ENCODE results near the gene PCDH9. TPM values are rescaled to one million over a fixed set of nuclear protein-coding genes. Genes with fewer than 3 reads are reported as not detected.

PCDH9 gene
- total and polyA plus RNA-seq, 2 of the 4 experiments (the other 2 are of a cell fraction) = 2.2 to 10.2 TPM

DNA sequence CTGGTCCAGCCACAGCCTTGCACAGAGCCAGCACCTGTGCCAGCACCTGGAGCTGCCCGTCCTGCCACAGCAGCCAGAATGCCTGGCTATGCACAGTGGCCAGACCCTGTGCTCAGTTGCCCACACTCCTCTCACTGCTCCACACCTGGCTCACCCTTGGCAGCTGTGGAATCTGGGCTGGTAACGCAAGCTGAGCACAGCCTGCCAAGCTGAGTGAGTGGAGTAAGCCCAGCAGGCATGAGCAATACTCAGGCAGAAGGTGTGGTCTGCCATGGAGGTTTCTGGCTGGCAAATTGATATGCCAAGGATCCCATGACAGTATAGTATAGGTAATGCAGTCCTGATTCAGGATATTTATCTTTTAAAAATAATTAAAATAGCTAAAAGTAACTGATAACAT, 122.2 kb downstream of the PCDH9 start:
- H3K14ac ChIP-seq (replicated peaks; ENCODE audit: low read depth, low read length) = no peak overlapping the region
- no peaks in the 10 kb centered on the region for H3K9me3 ChIP-seq (ENCODE audit: control insufficient read depth, insufficient read depth, low read length)
- H3K4ac ChIP-seq (ENCODE audit: low read depth, low read length) = no peak overlapping the region
- intact Hi-C loops (cut with micrococcal nuclease) (no loop called here), in situ Hi-C loops (cut with MboI; ENCODE audit: low sequenced_read_pairs) (no loop called here), dilution Hi-C loops (cut with HindIII; ENCODE audit: low sequenced_read_pairs, unreplicated experiment) (no loop called here)
- no peak overlapping the region for H2BK120ac ChIP-seq (ENCODE audit: low read depth, low read length)
- H4K8ac ChIP-seq (ENCODE audit: low read depth in 2 of 2, low read length in 2 of 2) = no peak overlapping the region
- ChIA-PET CTCF (no interaction called here), POLR2A (ENCODE audit: unreplicated experiment) (no interaction called here)
- H2BK15ac ChIP-seq (ENCODE audit: low read depth, low read length) = no peak overlapping the region
- no peaks in the 10 kb centered on the region for H3K79me1 ChIP-seq (ENCODE audit: low read depth in 1 of 2, low read length in 2 of 2)
- no peak overlapping the region for H3K9ac ChIP-seq (ENCODE audit: low read depth, low read length)
- TF ChIP-seq FOS (IDR thresholded peaks at IDR 0.05; ENCODE audit: low read depth, low read length) = no peak
- TF ChIP-seq RAD21 (IDR thresholded peaks at IDR 0.05; ENCODE audit: low read length) = no peak
- no peak for TF ChIP-seq RFX5 (IDR thresholded peaks at IDR 0.05; ENCODE audit: low read depth, low read length)
- TF ChIP-seq MAZ (IDR thresholded peaks at IDR 0.05; ENCODE audit: borderline replicate concordance, low read depth, low read length) = no peak
- TF ChIP-seq BHLHE40 (IDR thresholded peaks at IDR 0.05; ENCODE audit: low read depth, low read length) = no peak
- no peak for TF ChIP-seq RCOR1 (IDR thresholded peaks at IDR 0.05; ENCODE audit: insufficient replicate concordance, low read length)
- no peak for TF ChIP-seq CHD1 (IDR thresholded peaks at IDR 0.05; ENCODE audit: low read depth, low read length)
- TF ChIP-seq SMC3 (IDR thresholded peaks at IDR 0.05; ENCODE audit: low read depth, low read length) = no peak
- TF ChIP-seq MAFK (IDR thresholded peaks at IDR 0.05; ENCODE audit: low read depth, low read length) = no peak
- TF ChIP-seq POLR2A (IDR thresholded peaks at IDR 0.05; ENCODE audit: low read depth, low read length) = no peak
- H3K9me1 ChIP-seq (ENCODE audit: insufficient read depth, low read length) = no peaks in the 10 kb centered on the region
- DNase-seq = no peak
- no peak overlapping the region for H4K91ac ChIP-seq (ENCODE audit: insufficient read depth, low read depth, low read length)
- no peak overlapping the region for H3K4me3 ChIP-seq (ENCODE audit: insufficient read depth, low read depth, low read length)
- H3K4me2 ChIP-seq (ENCODE audit: low read depth, low read length) = no peak overlapping the region
- no peaks in the 10 kb centered on the region for H3K4me1 ChIP-seq (ENCODE audit: control insufficient read depth, insufficient read depth, low read length)
- no peak overlapping the region for H2BK5ac ChIP-seq (ENCODE audit: low read depth, low read length, poor library complexity, severe bottlenecking)
- no peak for ATAC-seq (ENCODE audit: low read depth)
- no peak overlapping the region for H3K27ac ChIP-seq (ENCODE audit: insufficient read depth, low read length)
- no peak overlapping the region for H2AFZ ChIP-seq (replicated peaks; ENCODE audit: low read length, poor library complexity)
- no peak overlapping the region for H3K23ac ChIP-seq (ENCODE audit: low read depth, low read length)
- no peaks in the 10 kb centered on the region for H3K36me3 ChIP-seq (ENCODE audit: control insufficient read depth, insufficient read depth, low read length)
- no peak overlapping the region for H2AK9ac ChIP-seq (replicated peaks; ENCODE audit: low read depth, low read length, poor library complexity)
- H2BK20ac ChIP-seq (ENCODE audit: low read depth, low read length) = no peak overlapping the region
- WGBS, 2 experiments (ENCODE audit: extremely low coverage in 2 of 2, insufficient read length in 1 of 2) = no CpG with 5 or more reads among the region's 2 CpGs
- H3K56ac ChIP-seq (ENCODE audit: extremely low read depth, insufficient read depth, low read length) = no peak overlapping the region
- H4K20me1 ChIP-seq (ENCODE audit: insufficient read depth, low read length) = no peaks in the 10 kb centered on the region
- H2AK5ac ChIP-seq (ENCODE audit: low read depth, low read length) = no peak overlapping the region
- H3K27me3 ChIP-seq (ENCODE audit: control insufficient read depth, insufficient read depth, low read length) = no peaks in the 10 kb centered on the region
- H3K18ac ChIP-seq (ENCODE audit: low read depth, low read length) = no peak overlapping the region
- no TSS peak for BruUV-seq (replicated peaks)
- H4K5ac ChIP-seq (ENCODE audit: low read depth, low read length) = no peak overlapping the region

All from IMR-90 (cell line).